Tibial nerve (tissue), 3 donors: ENCODE results near the gene PIAS3.

ENCODE experiments used
- POLR2A ChIP-seq, 2 donors: fragments of 450-650 bp; IDR thresholded peaks; one replicate each; pipeline ENCODE4 v1.6.1; 2017; ENCODE audit warnings: antibody characterized with exemption in 2 of 2, mild to moderate bottlenecking in 2 of 2, moderate library complexity in 2 of 2
- TF ChIP-seq, protein P1 (sequence below), 5 experiments: fragments of 200-600 bp in 3 of 5; fragments of 450-650 bp in 2 of 5; sonication (generic) in 3 of 5; IDR thresholded peaks; one replicate each; pipeline ENCODE4 v1.5.1; 2016 to 2019; ENCODE audit warnings: antibody characterized with exemption in 5 of 5, mild to moderate bottlenecking in 3 of 5, moderate library complexity in 2 of 5

GRCh38 chr1:145889722-145890121 lies 30.8 kb upstream of the PIAS3 start:
- no peak for TF ChIP-seq POLR2A (IDR thresholded peaks at IDR 0.05)
- TF ChIP-seq, protein P1, sequence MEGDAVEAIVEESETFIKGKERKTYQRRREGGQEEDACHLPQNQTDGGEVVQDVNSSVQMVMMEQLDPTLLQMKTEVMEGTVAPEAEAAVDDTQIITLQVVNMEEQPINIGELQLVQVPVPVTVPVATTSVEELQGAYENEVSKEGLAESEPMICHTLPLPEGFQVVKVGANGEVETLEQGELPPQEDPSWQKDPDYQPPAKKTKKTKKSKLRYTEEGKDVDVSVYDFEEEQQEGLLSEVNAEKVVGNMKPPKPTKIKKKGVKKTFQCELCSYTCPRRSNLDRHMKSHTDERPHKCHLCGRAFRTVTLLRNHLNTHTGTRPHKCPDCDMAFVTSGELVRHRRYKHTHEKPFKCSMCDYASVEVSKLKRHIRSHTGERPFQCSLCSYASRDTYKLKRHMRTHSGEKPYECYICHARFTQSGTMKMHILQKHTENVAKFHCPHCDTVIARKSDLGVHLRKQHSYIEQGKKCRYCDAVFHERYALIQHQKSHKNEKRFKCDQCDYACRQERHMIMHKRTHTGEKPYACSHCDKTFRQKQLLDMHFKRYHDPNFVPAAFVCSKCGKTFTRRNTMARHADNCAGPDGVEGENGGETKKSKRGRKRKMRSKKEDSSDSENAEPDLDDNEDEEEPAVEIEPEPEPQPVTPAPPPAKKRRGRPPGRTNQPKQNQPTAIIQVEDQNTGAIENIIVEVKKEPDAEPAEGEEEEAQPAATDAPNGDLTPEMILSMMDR (IDR thresholded peaks at IDR 0.05) = no peak
